ENCODE data around the gene ATP1A1.

- TF ChIP-seq MAX (CRISPR knock-in tag; IDR thresholded peaks at IDR 0.05) (no peak), CTCF (IDR thresholded peaks at IDR 0.05) (no peak), USF1 (CRISPR knock-in tag; IDR thresholded peaks at IDR 0.05) (no peak), ZNF416 (CRISPR knock-in tag; IDR thresholded peaks at IDR 0.05) (no peak), ATF2 (CRISPR knock-in tag; IDR thresholded peaks at IDR 0.05; ENCODE audit: borderline replicate concordance, low read depth) (no peak), E2F4 (CRISPR knock-in tag; IDR thresholded peaks at IDR 0.05; ENCODE audit: borderline replicate concordance, low read depth) (no peak), ZSCAN18 (CRISPR knock-in tag; IDR thresholded peaks at IDR 0.05) (no peak), E2F5 (CRISPR knock-in tag; IDR thresholded peaks at IDR 0.05) (no peak), JUN (CRISPR knock-in tag; IDR thresholded peaks at IDR 0.05) (no peak)
Measured at GRCh38 chr1:116360429-116361173, 12.4 kb upstream of the ATP1A1 start.
